ENCODE measurements around the gene ABCC3. TPM values are rescaled to one million over a fixed set of nuclear protein-coding genes. Genes with fewer than 3 reads are reported as not detected.
"Not testable (repeated sequence)": the region's sequence is repeated elsewhere in the genome, so short reads cannot be mapped to it uniquely, and the experiment has no call there.

The ABCC3 gene
- total RNA-seq, 6 donors from 2014 or later, result 34.2 to 268 (median 57.7) TPM

DNA sequence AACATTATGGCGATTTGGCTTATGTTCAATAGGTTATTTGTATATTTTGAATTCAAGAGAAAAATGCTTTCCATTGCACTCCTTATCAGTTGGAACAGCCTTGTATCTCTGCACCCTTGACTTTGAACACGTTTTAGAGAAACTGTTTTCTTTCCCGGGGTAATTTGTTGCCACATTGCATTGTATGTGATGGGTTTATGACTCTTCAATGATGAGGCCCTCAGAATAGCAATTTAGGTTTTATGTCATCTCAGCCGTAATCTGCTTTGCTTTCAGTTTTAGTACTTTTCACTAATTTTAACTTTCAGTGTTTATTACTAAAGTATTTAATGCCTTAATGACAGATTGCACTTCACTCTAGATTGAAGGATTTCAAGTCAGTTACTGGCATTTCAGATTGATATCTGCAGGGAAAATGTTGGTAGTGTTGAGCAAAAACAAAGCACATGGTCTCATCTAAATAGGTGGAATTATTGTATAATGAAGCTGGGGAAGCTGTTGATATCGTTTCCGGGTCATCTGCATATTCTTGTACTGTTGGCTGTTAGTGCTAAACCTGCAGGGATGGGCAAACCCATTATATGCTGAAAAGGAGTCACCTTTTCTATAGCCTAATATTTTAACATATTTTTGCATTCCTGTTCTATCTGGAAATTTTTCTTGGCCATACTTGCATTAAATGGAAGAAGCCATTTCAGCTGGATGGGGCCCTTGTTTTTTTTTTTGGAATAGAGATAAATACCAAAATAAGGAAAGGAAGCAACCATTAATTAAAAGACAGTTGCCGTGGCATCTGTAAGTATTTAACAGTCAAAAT is 86.7 kb downstream of the ABCC3 start:
- peaks cover 0 to 4% (median 0%) of the 10 kb centered on the region in 4 donors for H3K36me3 ChIP-seq
- H3K27ac ChIP-seq, result peak overlapping the region in 3 of 4 donors; percentile 96 to 99 (median 98)
- WGBS, 2 donors, result 6% methylated on average over 7 of the region's 7 CpGs
- H3K9me3 ChIP-seq, result no peaks in the 10 kb centered on the region
- H3K4me3 ChIP-seq, result peak overlapping the region; percentile 19 to 82 (median 76)
- no peaks in the 10 kb centered on the region for H3K27me3 ChIP-seq
- peaks cover 39 to 54% (median 48%) of the 10 kb centered on the region in 4 donors for H3K4me1 ChIP-seq
- no peak for ATAC-seq (ENCODE audit: low FRiP score in 2 of 2)
- TF ChIP-seq POLR2A (IDR thresholded peaks at IDR 0.05), result no peak
- no peak for TF ChIP-seq EP300 (IDR thresholded peaks at IDR 0.05)
- TF ChIP-seq, protein P1, sequence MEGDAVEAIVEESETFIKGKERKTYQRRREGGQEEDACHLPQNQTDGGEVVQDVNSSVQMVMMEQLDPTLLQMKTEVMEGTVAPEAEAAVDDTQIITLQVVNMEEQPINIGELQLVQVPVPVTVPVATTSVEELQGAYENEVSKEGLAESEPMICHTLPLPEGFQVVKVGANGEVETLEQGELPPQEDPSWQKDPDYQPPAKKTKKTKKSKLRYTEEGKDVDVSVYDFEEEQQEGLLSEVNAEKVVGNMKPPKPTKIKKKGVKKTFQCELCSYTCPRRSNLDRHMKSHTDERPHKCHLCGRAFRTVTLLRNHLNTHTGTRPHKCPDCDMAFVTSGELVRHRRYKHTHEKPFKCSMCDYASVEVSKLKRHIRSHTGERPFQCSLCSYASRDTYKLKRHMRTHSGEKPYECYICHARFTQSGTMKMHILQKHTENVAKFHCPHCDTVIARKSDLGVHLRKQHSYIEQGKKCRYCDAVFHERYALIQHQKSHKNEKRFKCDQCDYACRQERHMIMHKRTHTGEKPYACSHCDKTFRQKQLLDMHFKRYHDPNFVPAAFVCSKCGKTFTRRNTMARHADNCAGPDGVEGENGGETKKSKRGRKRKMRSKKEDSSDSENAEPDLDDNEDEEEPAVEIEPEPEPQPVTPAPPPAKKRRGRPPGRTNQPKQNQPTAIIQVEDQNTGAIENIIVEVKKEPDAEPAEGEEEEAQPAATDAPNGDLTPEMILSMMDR (IDR thresholded peaks at IDR 0.05), result no peak
- no peak for TF ChIP-seq POLR2AphosphoS5 (IDR thresholded peaks at IDR 0.05)
- DNase-seq, result no peak

GRCh38 chr17:50722746-50723145 is 88.1 kb downstream of the ABCC3 start:
- 33 to 40% methylated on average over 3 of the region's 3 CpGs for WGBS, 2 donors

DNA sequence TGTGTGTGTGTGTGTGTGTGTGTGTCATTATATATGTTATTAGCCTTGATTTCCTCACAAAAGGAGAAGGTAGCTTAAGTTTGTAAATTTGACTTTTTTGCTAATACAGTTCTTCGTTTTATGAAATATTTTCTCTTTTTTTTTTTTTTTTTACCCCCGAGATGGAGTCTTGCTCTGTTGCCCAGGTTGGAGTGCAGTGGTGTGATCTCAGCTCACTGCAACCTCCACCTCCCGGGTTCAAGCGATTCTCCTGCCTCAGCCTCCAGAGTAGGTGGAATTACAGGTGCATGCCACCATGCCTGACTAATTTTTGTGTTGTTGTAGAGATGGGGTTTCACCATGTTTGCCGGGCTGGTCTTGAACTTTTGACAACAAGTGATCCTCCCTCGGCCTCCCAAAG is 89.9 kb downstream of the ABCC3 start:
- not testable (repeated sequence) for DNase-seq; H3K27ac ChIP-seq; H3K36me3 ChIP-seq; H3K27me3 ChIP-seq; H3K9me3 ChIP-seq; ATAC-seq (ENCODE audit: low FRiP score in 2 of 2); H3K4me3 ChIP-seq
- peaks cover 47 to 79% (median 70%) of the 10 kb centered on the region in 4 donors for H3K4me1 ChIP-seq
- WGBS, 2 donors, result 90% methylated on average over 6 of the region's 6 CpGs

More at GRCh38 chr17:50722746-50723145, 88.1 kb downstream of the ABCC3 start:
- ATAC-seq (ENCODE audit: low FRiP score in 2 of 2) (no peak), DNase-seq (no peak)
- no peaks in the 10 kb centered on the region for H3K27me3 ChIP-seq
- TF ChIP-seq EP300 (IDR thresholded peaks at IDR 0.05), result no peak
- no peak for TF ChIP-seq POLR2A (IDR thresholded peaks at IDR 0.05)
- TF ChIP-seq POLR2AphosphoS5 (IDR thresholded peaks at IDR 0.05), result no peak
- TF ChIP-seq, protein P1 (IDR thresholded peaks at IDR 0.05), result no peak
- H3K4me1 ChIP-seq, result peaks cover 50 to 67% (median 58%) of the 10 kb centered on the region in 4 donors
- H3K36me3 ChIP-seq, result peaks cover 0 to 4% (median 0%) of the 10 kb centered on the region in 4 donors
- no peak overlapping the region for H3K27ac ChIP-seq
- H3K4me3 ChIP-seq, result peak overlapping the region in 1 of 4 donors; percentile 82
- no peaks in the 10 kb centered on the region for H3K9me3 ChIP-seq

DNA sequence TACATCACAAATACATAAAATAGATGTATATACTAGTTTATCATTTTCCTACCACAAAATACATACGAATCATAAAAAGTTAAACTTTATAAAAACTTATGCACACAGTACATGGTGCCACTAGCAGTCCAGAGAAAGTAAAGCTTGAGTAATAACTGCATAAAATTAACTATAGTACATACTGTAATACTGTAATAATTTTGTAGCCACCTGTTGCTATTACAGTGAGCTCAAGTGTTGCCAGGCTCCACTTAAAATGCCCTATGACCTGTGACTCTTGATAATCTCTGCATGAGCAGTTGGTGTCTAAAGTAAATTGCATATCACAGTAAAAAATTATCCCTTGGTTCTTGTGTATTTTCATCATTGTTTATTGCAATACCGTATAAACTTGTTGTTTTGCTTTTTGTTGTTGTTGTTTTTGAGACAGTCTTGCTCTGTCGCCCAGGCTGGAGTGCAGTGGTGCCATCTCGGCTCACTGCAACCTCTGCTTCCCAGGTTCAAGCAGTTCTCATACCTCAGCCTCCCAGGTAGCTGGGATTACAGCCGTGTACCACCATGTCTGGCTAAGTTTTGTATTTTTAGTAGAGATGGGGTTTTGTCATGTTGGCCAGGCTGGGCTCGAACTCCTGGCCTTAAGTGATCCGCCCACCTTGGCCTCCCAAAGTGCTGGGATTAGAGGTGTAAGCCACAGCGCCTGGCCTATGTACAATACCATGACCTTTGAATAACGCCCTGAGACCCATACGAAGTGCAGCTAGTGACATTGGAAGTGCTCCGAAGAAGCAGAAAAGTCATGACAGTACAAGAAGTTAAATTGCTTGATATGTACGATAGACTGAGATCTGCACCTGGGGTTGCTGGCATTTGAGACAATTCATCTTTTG is 91.3 kb downstream of the ABCC3 start:
- WGBS, 2 donors, result 78 to 82% methylated on average over 12 of the region's 12 CpGs

More for the DNA sequence above, 91.3 kb downstream of the ABCC3 start:
- Histone ChIP-seq H3K27ac (no peak overlapping the region), H3K4me1 (peaks cover 57 to 85% (median 76%) of the 10 kb centered on the region in 4 donors), H3K27me3 (no peaks in the 10 kb centered on the region), H3K4me3 (no peak overlapping the region), H3K9me3 (no peaks in the 10 kb centered on the region), H3K36me3 (peaks cover 0 to 4% (median 0%) of the 10 kb centered on the region in 4 donors)
- TF ChIP-seq POLR2A (IDR thresholded peaks at IDR 0.05), result no peak
- TF ChIP-seq, protein P1 (IDR thresholded peaks at IDR 0.05), result no peak
- TF ChIP-seq EP300 (IDR thresholded peaks at IDR 0.05), result no peak
- no peak for TF ChIP-seq POLR2AphosphoS5 (IDR thresholded peaks at IDR 0.05)
- no peak for ATAC-seq (ENCODE audit: low FRiP score in 2 of 2)
- DNase-seq, result no peak

Measured in upper lobe of left lung (tissue), 6 donors.